Neural cell (in vitro differentiated cells): ENCODE measurements around the gene ZBTB48. TPM values are rescaled to one million over a fixed set of nuclear protein-coding genes. Genes with fewer than 3 reads are reported as not detected.

Source experiments
- H2AFZ ChIP-seq: fragments of 200-600, 300-800 bp; sonication (generic), shearing (Covaris generic); 2 replicates; pipeline ENCODE4 v1.6.0; 2014; ENCODE audit warnings: low read depth, mild to moderate bottlenecking, antibody characterized with exemption, low read length, moderate library complexity
- H3F3A ChIP-seq: fragments of 200-600 bp; shearing (Covaris generic); 2 replicates; pipeline ENCODE4 v1.6.1; 2016; ENCODE audit warnings: mild to moderate bottlenecking, moderate library complexity, mixed read lengths, antibody characterized with exemption, low read length; ENCODE audit not compliant: insufficient read depth, poor library complexity, severe bottlenecking
- H3K27ac ChIP-seq: fragments of 200-600, 300-800 bp; sonication (generic), shearing (Covaris generic); 2 replicates; pipeline ENCODE4 v1.5.1; 2014; ENCODE audit warnings: mild to moderate bottlenecking, low read length, moderate library complexity
- H3K27me3 ChIP-seq: fragments of 300-800, 200-600 bp; sonication (generic), shearing (Covaris generic); 2 replicates; pipeline ENCODE4 v1.6.0; 2014; ENCODE audit warnings: mild to moderate bottlenecking, low read depth, low read length, moderate library complexity; ENCODE audit not compliant: insufficient read depth
- H3K36me3 ChIP-seq: fragments of 300-800, 200-600 bp; sonication (generic), shearing (Covaris generic); 2 replicates; pipeline ENCODE4 v1.5.1; 2014; ENCODE audit warnings: mild to moderate bottlenecking, antibody characterized with exemption, low read length, moderate library complexity; ENCODE audit not compliant: insufficient read depth
- H3K4me2 ChIP-seq: fragments of 300-800, 200-600 bp; sonication (generic), shearing (Covaris generic); 2 replicates; pipeline ENCODE4 v1.6.0; 2014; ENCODE audit warnings: mild to moderate bottlenecking, low read length
- H3K4me3 ChIP-seq: fragments of 300-800, 200-600 bp; sonication (generic), shearing (Covaris generic); 2 replicates; pipeline ENCODE4 v1.5.1; 2014; ENCODE audit warnings: mild to moderate bottlenecking, low read length, moderate library complexity
- H3K79me2 ChIP-seq: fragments of 200-600 bp; shearing (Covaris generic); replicated peaks from 2 replicates; pipeline ENCODE4 v1.6.0; 2014; ENCODE audit warnings: mild to moderate bottlenecking, low read length, moderate library complexity; ENCODE audit not compliant: insufficient read depth
- H3K9ac ChIP-seq: fragments of 300-800, 200-600 bp; sonication (generic), shearing (Covaris generic); 2 replicates; pipeline ENCODE4 v1.6.1; 2016; ENCODE audit warnings: mild to moderate bottlenecking, low read length, mixed read lengths
- H3K9me2 ChIP-seq: fragments of 200-600 bp; shearing (Covaris generic); 2 replicates; pipeline ENCODE4 v1.6.1; 2016; ENCODE audit warnings: mild to moderate bottlenecking, low read length, mixed read lengths; ENCODE audit not compliant: insufficient read depth
- H3K9me3 ChIP-seq: fragments of 200-600, 300-800 bp; sonication (generic), shearing (Covaris generic); 2 replicates; pipeline ENCODE4 v1.6.1; 2016; ENCODE audit warnings: mild to moderate bottlenecking, mixed run types, low read length, moderate library complexity, mixed read lengths
- H4K20me1 ChIP-seq: fragments of 200-600 bp; shearing (Covaris generic); 2 replicates; pipeline ENCODE4 v1.6.1; 2016; ENCODE audit warnings: mild to moderate bottlenecking, mixed run types; ENCODE audit not compliant: insufficient read depth
- CTCF ChIP-seq: fragments of 450-650 bp; IDR thresholded peaks from 2 replicates; pipeline ENCODE4 v1.5.1; 2014; ENCODE audit warnings: antibody characterized with exemption, mild to moderate bottlenecking, moderate library complexity; ENCODE audit not compliant: poor library complexity, severe bottlenecking
- EP300 ChIP-seq: fragments of 450-650 bp; conservative IDR thresholded peaks from 2 replicates; pipeline ENCODE4 v1.6.1; 2014; ENCODE audit warnings: antibody characterized with exemption, mild to moderate bottlenecking, moderate library complexity; ENCODE audit not compliant: poor library complexity, severe bottlenecking
- EZH2 ChIP-seq: fragments of 200-600, 300-800 bp; shearing (Covaris generic), sonication (generic); IDR thresholded peaks from 2 replicates; pipeline ENCODE4 v1.6.1; 2014; ENCODE audit warnings: antibody characterized with exemption, low read length, borderline replicate concordance, mild to moderate bottlenecking; ENCODE audit not compliant: insufficient read depth, poor library complexity, severe bottlenecking
- MXI1 ChIP-seq: fragments of 450-650 bp; conservative IDR thresholded peaks from 2 replicates; pipeline ENCODE4 v1.6.1; 2014; ENCODE audit warnings: antibody characterized with exemption, mild to moderate bottlenecking; ENCODE audit not compliant: poor library complexity, severe bottlenecking
- POLR2AphosphoS5 ChIP-seq: IDR thresholded peaks from 2 replicates; pipeline ENCODE4 v1.6.1; 2012
- RAD21 ChIP-seq: fragments of 450-650 bp; conservative IDR thresholded peaks from 2 replicates; pipeline ENCODE4 v1.6.1; 2014; ENCODE audit warnings: antibody characterized with exemption, mild to moderate bottlenecking, moderate library complexity
- REST ChIP-seq: IDR thresholded peaks from 2 replicates; pipeline ENCODE4 v1.6.1; 2012; ENCODE audit warnings: borderline replicate concordance
- SMC3 ChIP-seq: fragments of 450-650 bp; conservative IDR thresholded peaks from 2 replicates; pipeline ENCODE4 v1.6.1; 2014; ENCODE audit warnings: antibody characterized with exemption, mild to moderate bottlenecking, moderate library complexity; ENCODE audit not compliant: poor library complexity
- TAF1 ChIP-seq: IDR thresholded peaks from 2 replicates; pipeline ENCODE4 v1.6.1; 2012; ENCODE audit warnings: low read depth
- polyA plus RNA-seq: library from polyadenylated mRNA; depleted of rRNA; stranded (reverse); fragments of >200 nt; gene quantifications from 2 replicates; pipeline ENCODE4 v1.2.3, GENCODE V29; 2014

The ZBTB48 gene
- polyA plus RNA-seq, 1 donor from 2014 or later = 48.2 TPM

GRCh38 chr1:6596886-6597776 is 17.3 kb downstream of the ZBTB48 start:
- peaks cover 11% of the 10 kb centered on the region for H3K27me3 ChIP-seq
- no peaks in the 10 kb centered on the region for H3K9me2 ChIP-seq
- no peak overlapping the region for H2AFZ ChIP-seq
- no peaks in the 10 kb centered on the region for H3K9me3 ChIP-seq
- no peaks in the 10 kb centered on the region for H3F3A ChIP-seq
- H3K9ac ChIP-seq = no peak overlapping the region
- no peaks in the 10 kb centered on the region for H3K79me2 ChIP-seq
- no peaks in the 10 kb centered on the region for H3K36me3 ChIP-seq
- H3K27ac ChIP-seq = no peak overlapping the region
- TF ChIP-seq EP300 = no peak
- no peak for TF ChIP-seq SMC3
- no peak for TF ChIP-seq CTCF
- no peak for TF ChIP-seq TAF1
- no peak for TF ChIP-seq REST
- no peak for TF ChIP-seq EZH2
- TF ChIP-seq POLR2AphosphoS5 = no peak
- TF ChIP-seq MXI1 = no peak
- no peak for TF ChIP-seq RAD21
- no peaks in the 10 kb centered on the region for H4K20me1 ChIP-seq
- no peak overlapping the region for H3K4me3 ChIP-seq
- H3K4me2 ChIP-seq = no peak overlapping the region

DNA sequence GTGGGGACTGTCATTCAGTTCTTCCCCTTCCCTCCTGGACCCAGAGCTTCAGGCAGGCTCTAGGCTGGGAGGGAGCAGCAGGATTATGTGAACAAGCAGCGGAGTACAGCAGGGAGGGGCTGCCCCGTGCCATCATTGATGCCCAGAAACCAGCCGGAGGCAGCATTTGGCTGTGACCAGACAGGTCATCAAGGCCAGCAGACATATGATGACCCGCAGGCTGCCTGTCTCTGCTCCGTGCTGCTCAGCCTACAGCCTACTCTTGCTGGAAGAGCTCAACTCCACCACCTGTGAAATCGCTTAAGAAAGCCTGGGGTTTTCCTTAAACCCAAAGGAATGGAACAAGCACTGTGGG is 18.0 kb downstream of the ZBTB48 start:
- peaks cover 14% of the 10 kb centered on the region for H3K27me3 ChIP-seq
- no peaks in the 10 kb centered on the region for H3K79me2 ChIP-seq
- no peaks in the 10 kb centered on the region for H3F3A ChIP-seq
- H3K9me3 ChIP-seq = no peaks in the 10 kb centered on the region
- no peaks in the 10 kb centered on the region for H3K36me3 ChIP-seq
- no peak overlapping the region for H3K27ac ChIP-seq
- TF ChIP-seq CTCF = no peak
- no peak for TF ChIP-seq EP300
- no peak for TF ChIP-seq RAD21
- no peak for TF ChIP-seq MXI1
- TF ChIP-seq REST = no peak
- TF ChIP-seq TAF1 = no peak
- no peak for TF ChIP-seq POLR2AphosphoS5
- no peak for TF ChIP-seq SMC3
- TF ChIP-seq EZH2 = no peak
- H3K4me3 ChIP-seq = no peak overlapping the region
- no peaks in the 10 kb centered on the region for H4K20me1 ChIP-seq
- no peak overlapping the region for H3K4me2 ChIP-seq
- H2AFZ ChIP-seq = no peak overlapping the region
- H3K9me2 ChIP-seq = no peaks in the 10 kb centered on the region
- H3K9ac ChIP-seq = no peak overlapping the region
